SK-N-SH (cell line): ENCODE results near the gene FAM177A1. TPM values are rescaled to one million over a fixed set of nuclear protein-coding genes. Genes with fewer than 3 reads are reported as not detected.

Experiments
- CTCF ChIA-PET: fragments of 300-600, 350-600 bp; formaldehyde crosslinking; extraction: SDS; loops from one replicate; lab custom pipeline; 2021; lab: Yijun Ruan, JAX
- POLR2A ChIA-PET: fragments of 350-600 bp; sonication (Branson Sonifier 250); formaldehyde crosslinking; extraction: SDS; loops from one replicate; lab custom pipeline; 2020; ENCODE audit warnings: antibody characterized with exemption, inconsistent platforms; lab: Yijun Ruan, JAX
- DNase-seq: peaks from one replicate; pipeline ENCODE4 v3.0.0; 2012
- H2AFZ ChIP-seq: fragments of 200-600 bp; sonication (generic); 2 replicates; pipeline ENCODE4 v1.8.1; 2016; ENCODE audit warnings: antibody characterized with exemption, mild to moderate bottlenecking, low read depth
- H3F3A ChIP-seq: fragments of 200-600 bp; sonication (generic); replicated peaks from 2 replicates; pipeline ENCODE3; 2016; ENCODE audit warnings: antibody characterized with exemption, mild to moderate bottlenecking; ENCODE audit not compliant: insufficient read depth
- H3K27ac ChIP-seq, 2 experiments: fragments of 200-500 bp in 1 of 2; fragments of 200-600 bp in 1 of 2; sonication (Bioruptor generic) in 1 of 2; sonication (generic), shearing (Covaris generic) in 1 of 2; 2 replicates each; pipeline versions ENCODE4 v1.5.1 to v1.6.1; 2014 to 2016; ENCODE audit warnings: low read depth in 2 of 2, inconsistent platforms in 1 of 2, low read length in 1 of 2, mild to moderate bottlenecking in 1 of 2, mixed read lengths in 1 of 2
- H3K27me3 ChIP-seq: fragments of 200-600 bp; sonication (generic), shearing (Covaris generic); 2 replicates; pipeline ENCODE4 v1.6.1; 2016; ENCODE audit warnings: mixed run types; ENCODE audit not compliant: insufficient read depth
- H3K36me3 ChIP-seq, 2 experiments: fragments of 200-500 bp in 1 of 2; fragments of 200-600 bp in 1 of 2; sonication (Bioruptor generic) in 1 of 2; sonication (generic) in 1 of 2; replicated peaks in 1 of 2; 2 replicates each; pipeline versions ENCODE3 to v1.5.1; 2014 to 2016; ENCODE audit warnings: low read length in 1 of 2, mild to moderate bottlenecking in 1 of 2; ENCODE audit not compliant: insufficient read depth in 2 of 2, control insufficient read depth in 1 of 2
- H3K4me1 ChIP-seq, 2 experiments: fragments of 200-500 bp in 1 of 2; fragments of 200-600 bp in 1 of 2; sonication (Bioruptor generic) in 1 of 2; sonication (generic), shearing (Covaris generic) in 1 of 2; 2 replicates each; pipeline versions ENCODE4 v1.5.1 to v1.6.1; 2014 to 2016; ENCODE audit warnings: low read depth in 1 of 2, low read length in 1 of 2, mixed run types in 1 of 2; ENCODE audit not compliant: insufficient read depth in 2 of 2, control insufficient read depth in 1 of 2
- H3K4me2 ChIP-seq: fragments of 200-600 bp; sonication (generic), shearing (Covaris generic); 2 replicates; pipeline ENCODE4 v1.6.1; 2017; ENCODE audit warnings: mixed run types
- H3K4me3 ChIP-seq, 2 experiments: fragments of 200-500 bp in 1 of 2; fragments of 200-600 bp in 1 of 2; sonication (Bioruptor generic) in 1 of 2; sonication (generic), shearing (Covaris generic) in 1 of 2; 2 replicates each; pipeline versions ENCODE4 v1.5.1 to v1.8.1; 2014 to 2016; ENCODE audit warnings: low read depth in 2 of 2, inconsistent platforms in 1 of 2, low read length in 1 of 2, mild to moderate bottlenecking in 1 of 2, mixed read lengths in 1 of 2, moderate library complexity in 1 of 2
- H3K79me2 ChIP-seq: fragments of 200-600 bp; sonication (generic); 2 replicates; pipeline ENCODE4 v1.8.1; 2017; ENCODE audit warnings: mild to moderate bottlenecking; ENCODE audit not compliant: insufficient read depth
- H3K9ac ChIP-seq: fragments of 200-600 bp; sonication (generic); 2 replicates; pipeline ENCODE4 v1.6.1; 2017; ENCODE audit warnings: mixed run types
- H3K9me2 ChIP-seq: fragments of 200-600 bp; sonication (generic); 2 replicates; pipeline ENCODE4 v1.6.1; 2017; ENCODE audit warnings: mixed run types
- H3K9me3 ChIP-seq: fragments of 200-600 bp; sonication (generic); 2 replicates; pipeline ENCODE4 v1.6.1; 2017; ENCODE audit warnings: mixed run types, mild to moderate bottlenecking, moderate library complexity
- H4K20me1 ChIP-seq: fragments of 200-600 bp; sonication (generic); 2 replicates; pipeline ENCODE4 v1.6.1; 2017; ENCODE audit warnings: mild to moderate bottlenecking, mixed run types; ENCODE audit not compliant: insufficient read depth
- ELF1 ChIP-seq: IDR thresholded peaks from 2 replicates; pipeline ENCODE4 v1.4.0; 2012
- EP300 ChIP-seq, 2 experiments: IDR thresholded peaks; 2 replicates each; pipeline versions ENCODE4 v1.4.0 to v1.6.1; 2012; ENCODE audit warnings: borderline replicate concordance in 1 of 2, low read depth in 1 of 2, low read length in 1 of 2
- GABPA ChIP-seq: IDR thresholded peaks from 2 replicates; pipeline ENCODE4 v1.4.0; 2012; ENCODE audit warnings: low read depth, mild to moderate bottlenecking
- GATA2 ChIP-seq: sonication (generic); formaldehyde crosslinking; IDR thresholded peaks from 2 replicates; pipeline ENCODE4 v1.5.0; 2020; ENCODE audit warnings: mild to moderate bottlenecking, missing genetic modification reagents
- JUND ChIP-seq: IDR thresholded peaks from 2 replicates; pipeline ENCODE4 v1.4.0; 2012
- MXI1 ChIP-seq: IDR thresholded peaks from 2 replicates; pipeline ENCODE4 v1.6.1; 2012; ENCODE audit warnings: mild to moderate bottlenecking, low read depth, low read length, improper control_type of control experiment
- NFIC ChIP-seq: IDR thresholded peaks from 2 replicates; pipeline ENCODE4 v1.4.0; 2012; ENCODE audit warnings: borderline replicate concordance
- RCOR1 ChIP-seq: fragments of 150-350 bp; IDR thresholded peaks from 2 replicates; pipeline ENCODE4 v1.6.1; 2017; ENCODE audit warnings: antibody characterized with exemption, low read length
- REST ChIP-seq: IDR thresholded peaks from 2 replicates; pipeline ENCODE4 v1.6.1; 2012; ENCODE audit warnings: mild to moderate bottlenecking, low read depth, low read length, moderate library complexity
- RFX5 ChIP-seq: IDR thresholded peaks from 2 replicates; pipeline ENCODE4 v1.6.1; 2012; ENCODE audit warnings: mild to moderate bottlenecking, improper control_type of control experiment, low read length
- RXRA ChIP-seq: IDR thresholded peaks from 2 replicates; pipeline ENCODE4 v1.4.0; 2012; ENCODE audit warnings: low read depth, mild to moderate bottlenecking, borderline replicate concordance
- TAF1 ChIP-seq: IDR thresholded peaks from 2 replicates; pipeline ENCODE4 v1.6.1; 2012; ENCODE audit warnings: low read depth, mild to moderate bottlenecking, low read length, moderate library complexity, borderline replicate concordance
- whole genome bisulfite sequencing: methylation state at CpG from one replicate; pipeline ENCODE4 v1.1.6; 2017; ENCODE audit warnings: low lambda C conversion rate; 5-methylcytosine and 5-hydroxymethylcytosine counted together
- polyA plus RNA-seq, 3 experiments: library from polyadenylated mRNA; depleted of rRNA; stranded (reverse); fragments of >200 nt; gene quantifications; 2 replicates each; pipeline ENCODE4 v1.2.3, GENCODE V29; 2012
- TF ChIP-seq, protein P1 (sequence below): IDR thresholded peaks from 2 replicates; pipeline ENCODE4 v1.4.0; 2012; ENCODE audit warnings: low read depth, borderline replicate concordance
- TF ChIP-seq, protein P2 (sequence below): fragments of 150-350 bp; IDR thresholded peaks from 2 replicates; pipeline ENCODE4 v1.6.1; 2016; ENCODE audit warnings: mild to moderate bottlenecking, low read depth, low read length
- TF ChIP-seq, protein P3 (sequence below): IDR thresholded peaks from 2 replicates; pipeline ENCODE4 v1.4.0; 2012; ENCODE audit warnings: low read depth, borderline replicate concordance

Gene FAM177A1
- polyA plus RNA-seq, 1 of the 3 experiments (the other 2 are of a cell fraction): 36.7 TPM

- TF ChIP-seq, protein P1, sequence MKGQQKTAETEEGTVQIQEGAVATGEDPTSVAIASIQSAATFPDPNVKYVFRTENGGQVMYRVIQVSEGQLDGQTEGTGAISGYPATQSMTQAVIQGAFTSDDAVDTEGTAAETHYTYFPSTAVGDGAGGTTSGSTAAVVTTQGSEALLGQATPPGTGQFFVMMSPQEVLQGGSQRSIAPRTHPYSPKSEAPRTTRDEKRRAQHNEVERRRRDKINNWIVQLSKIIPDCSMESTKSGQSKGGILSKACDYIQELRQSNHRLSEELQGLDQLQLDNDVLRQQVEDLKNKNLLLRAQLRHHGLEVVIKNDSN: no peak
- TF ChIP-seq RCOR1 (no peak), NFIC (no peak), ELF1 (no peak), GABPA (no peak), TAF1 (no peak)
- TF ChIP-seq, protein P2, sequence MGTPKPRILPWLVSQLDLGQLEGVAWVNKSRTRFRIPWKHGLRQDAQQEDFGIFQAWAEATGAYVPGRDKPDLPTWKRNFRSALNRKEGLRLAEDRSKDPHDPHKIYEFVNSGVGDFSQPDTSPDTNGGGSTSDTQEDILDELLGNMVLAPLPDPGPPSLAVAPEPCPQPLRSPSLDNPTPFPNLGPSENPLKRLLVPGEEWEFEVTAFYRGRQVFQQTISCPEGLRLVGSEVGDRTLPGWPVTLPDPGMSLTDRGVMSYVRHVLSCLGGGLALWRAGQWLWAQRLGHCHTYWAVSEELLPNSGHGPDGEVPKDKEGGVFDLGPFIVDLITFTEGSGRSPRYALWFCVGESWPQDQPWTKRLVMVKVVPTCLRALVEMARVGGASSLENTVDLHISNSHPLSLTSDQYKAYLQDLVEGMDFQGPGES: no peak
These were observed 27.4 kb downstream of the FAM177A1 start (continued) for GRCh38 chr14:35073486-35073885.

DNA sequence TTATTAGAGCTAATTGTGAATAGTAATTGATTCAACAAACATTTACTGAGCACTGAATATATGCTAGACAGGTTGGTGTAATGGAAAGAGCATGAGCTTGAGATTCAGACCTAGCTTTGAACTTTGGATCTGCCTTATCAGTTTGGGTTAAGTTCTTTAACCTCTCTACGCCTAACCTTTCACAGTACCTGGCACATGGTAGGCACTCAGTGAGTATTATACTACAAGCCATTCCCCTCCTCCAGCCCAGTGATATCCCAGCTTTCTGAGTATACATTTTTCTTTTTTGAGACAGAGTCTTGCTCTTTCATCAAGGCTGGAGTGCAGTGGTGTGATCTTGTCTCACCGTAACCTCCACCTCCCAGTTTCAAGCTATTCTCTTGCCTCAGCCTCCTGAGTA lies 32.0 kb downstream of the FAM177A1 start:
- Histone ChIP-seq H3F3A (peaks cover 14% of the 10 kb centered on the region), H4K20me1 (no peaks in the 10 kb centered on the region), H3K4me2 (no peak overlapping the region), H3K4me3 (no peak overlapping the region), H3K4me1 (no peaks in the 10 kb centered on the region), H3K9me2 (no peaks in the 10 kb centered on the region), H3K9ac (no peak overlapping the region), H3K27ac (no peak overlapping the region), H3K9me3 (no peaks in the 10 kb centered on the region), H3K79me2 (peaks cover 7% of the 10 kb centered on the region; the same call in 1 of the 2 replicates), H3K36me3 (peaks cover 35 to 53% of the 10 kb centered on the region in 2 experiments), H3K27me3 (no peaks in the 10 kb centered on the region), H2AFZ (no peak overlapping the region)
- POLR2A ChIA-PET: no interaction called here
- TF ChIP-seq MXI1: no peak
- TF ChIP-seq EP300 (IDR thresholded peaks at IDR 0.05; ENCODE audit: borderline replicate concordance in 1 of 2, low read depth in 1 of 2, low read length in 1 of 2): no peak
- no peak for TF ChIP-seq GATA2 (CRISPR knock-in tag)
- TF ChIP-seq RXRA: no peak
- TF ChIP-seq REST: no peak
- no peak for TF ChIP-seq ELF1
- no peak for TF ChIP-seq JUND
- no peak for TF ChIP-seq TAF1
- no peak for TF ChIP-seq RFX5
- TF ChIP-seq, protein P3, sequence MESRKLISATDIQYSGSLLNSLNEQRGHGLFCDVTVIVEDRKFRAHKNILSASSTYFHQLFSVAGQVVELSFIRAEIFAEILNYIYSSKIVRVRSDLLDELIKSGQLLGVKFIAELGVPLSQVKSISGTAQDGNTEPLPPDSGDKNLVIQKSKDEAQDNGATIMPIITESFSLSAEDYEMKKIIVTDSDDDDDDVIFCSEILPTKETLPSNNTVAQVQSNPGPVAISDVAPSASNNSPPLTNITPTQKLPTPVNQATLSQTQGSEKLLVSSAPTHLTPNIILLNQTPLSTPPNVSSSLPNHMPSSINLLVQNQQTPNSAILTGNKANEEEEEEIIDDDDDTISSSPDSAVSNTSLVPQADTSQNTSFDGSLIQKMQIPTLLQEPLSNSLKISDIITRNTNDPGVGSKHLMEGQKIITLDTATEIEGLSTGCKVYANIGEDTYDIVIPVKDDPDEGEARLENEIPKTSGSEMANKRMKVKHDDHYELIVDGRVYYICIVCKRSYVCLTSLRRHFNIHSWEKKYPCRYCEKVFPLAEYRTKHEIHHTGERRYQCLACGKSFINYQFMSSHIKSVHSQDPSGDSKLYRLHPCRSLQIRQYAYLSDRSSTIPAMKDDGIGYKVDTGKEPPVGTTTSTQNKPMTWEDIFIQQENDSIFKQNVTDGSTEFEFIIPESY: no peak
- CTCF ChIA-PET: interaction anchor here (1.4 kb wide), 1 partner anchor 9 kb away, joined by 5 read pairs; no protein-coding TSS in a partner anchor
- no peak for DNase-seq
- 91% methylated on average over 2 of the region's 2 CpGs for WGBS
